Endothelial cell of umbilical vein (primary cell): Measurements from ENCODE around the gene SS18L1. TPM values are rescaled to one million over a fixed set of nuclear protein-coding genes. Genes with fewer than 3 reads are reported as not detected.

Source experiments
- BruUV-seq: library from RNA; stranded (reverse); fragments of 400-500 nt; replicated peaks from 2 replicates; lab custom pipeline; 2021; lab: Mats Ljungman, UMichigan
- CTCF ChIA-PET: fragments of 300-600, 350-600 bp; sonication (Branson Sonifier 250); formaldehyde crosslinking; loops from one replicate; lab custom pipeline; 2021; ENCODE audit warnings: antibody characterized with exemption, inconsistent platforms; lab: Charles Lee
- POLR2A ChIA-PET: fragments of 300-600, 350-600 bp; sonication (Branson Sonifier 250); formaldehyde crosslinking; loops from one replicate; lab custom pipeline; 2021; ENCODE audit warnings: antibody characterized with exemption, inconsistent platforms; lab: Charles Lee
- DNase-seq: peaks from one replicate; pipeline ENCODE4 v3.0.0-alpha.2; 2011; ENCODE audit warnings: low read depth, low spot score
- FAIRE-seq: peaks from 2 replicates; lab custom pipeline; 2011; peaks lifted over from hg19 to GRCh38; lab: Jason Lieb, UNC
- H2AFZ ChIP-seq: 2 replicates; pipeline ENCODE4 v1.6.0; 2012; ENCODE audit warnings: low read depth, low read length, control low read depth, inconsistent platforms
- H3K27ac ChIP-seq: 2 replicates; pipeline ENCODE4 v1.5.1; 2011; ENCODE audit warnings: low read depth, mild to moderate bottlenecking, control low read depth, low read length, moderate library complexity; ENCODE audit not compliant: insufficient read depth
- H3K27me3 ChIP-seq, 2 experiments: 2 replicates each; pipeline versions ENCODE4 v1.6.0 to v1.6.1; 2011; ENCODE audit warnings: low read length in 2 of 2, mixed read lengths in 1 of 2; ENCODE audit not compliant: control insufficient read depth in 2 of 2, insufficient read depth in 2 of 2
- H3K36me3 ChIP-seq, 2 experiments: 2 replicates in 1 of 2; 3 replicates in 1 of 2; pipeline ENCODE4 v1.5.1; 2011; ENCODE audit warnings: low read length in 2 of 2, mild to moderate bottlenecking in 1 of 2, moderate library complexity in 1 of 2; ENCODE audit not compliant: control insufficient read depth in 2 of 2, insufficient read depth in 2 of 2; ENCODE audit errors: extremely low read depth in 1 of 2
- H3K4me1 ChIP-seq: 3 replicates; pipeline ENCODE4 v1.5.1; 2011; ENCODE audit warnings: mild to moderate bottlenecking, low read length; ENCODE audit not compliant: control insufficient read depth, insufficient read depth; ENCODE audit errors: extremely low read depth
- H3K4me2 ChIP-seq: 2 replicates; pipeline ENCODE4 v1.6.1; 2011; ENCODE audit warnings: low read length, control low read depth, mixed read lengths; ENCODE audit not compliant: insufficient read depth
- H3K4me3 ChIP-seq, 3 experiments: fragments of 200-600 bp in 1 of 3; sonication (generic), shearing (Covaris generic) in 1 of 3; replicated peaks in 1 of 3; 2 replicates each; pipeline ENCODE4 v1.5.1; 2011 to 2016; ENCODE audit warnings: control low read depth in 3 of 3, low read length in 3 of 3, mild to moderate bottlenecking in 2 of 3, inconsistent platforms in 1 of 3, low read depth in 1 of 3, moderate library complexity in 1 of 3; ENCODE audit not compliant: insufficient read depth in 1 of 3
- H3K79me2 ChIP-seq: 2 replicates; pipeline ENCODE4 v1.6.0; 2012; ENCODE audit warnings: low read length, inconsistent platforms; ENCODE audit not compliant: control insufficient read depth, insufficient read depth
- H3K9ac ChIP-seq: replicated peaks from 2 replicates; pipeline ENCODE3; 2011; ENCODE audit warnings: low read length, control low read depth; ENCODE audit not compliant: insufficient read depth; ENCODE audit errors: extremely low read depth
- H3K9me1 ChIP-seq: replicated peaks from 3 replicates; pipeline ENCODE4 v1.6.0; 2011; ENCODE audit warnings: mild to moderate bottlenecking, low read length; ENCODE audit not compliant: control insufficient read depth, insufficient read depth; ENCODE audit errors: extremely low read depth
- H3K9me3 ChIP-seq: replicated peaks from 2 replicates; pipeline ENCODE4 v1.5.1; 2012; ENCODE audit warnings: low read length, inconsistent platforms; ENCODE audit not compliant: control insufficient read depth, insufficient read depth
- H4K20me1 ChIP-seq: replicated peaks from 2 replicates; pipeline ENCODE3; 2011; ENCODE audit warnings: mild to moderate bottlenecking, low read length; ENCODE audit not compliant: control insufficient read depth, insufficient read depth; ENCODE audit errors: extremely low read depth
- CTCF ChIP-seq, 2 donors: IDR thresholded peaks; 1 replicate in 1 of 2; 2 replicates in 1 of 2; pipeline ENCODE4 v1.5.1; 2011; ENCODE audit warnings: low read length in 2 of 2, mild to moderate bottlenecking in 2 of 2, moderate library complexity in 2 of 2, control low read depth in 1 of 2, inconsistent platforms in 1 of 2, low read depth in 1 of 2; ENCODE audit not compliant: insufficient read depth in 1 of 2; ENCODE audit errors: extremely low read depth in 1 of 2
- EZH2 ChIP-seq: IDR thresholded peaks from 2 replicates; pipeline ENCODE4 v1.6.1; 2012; ENCODE audit warnings: borderline replicate concordance, low read depth, mild to moderate bottlenecking, moderate library complexity, low read length, inconsistent platforms; ENCODE audit not compliant: severe bottlenecking
- FOS ChIP-seq: IDR thresholded peaks from 2 replicates; pipeline ENCODE4 v1.6.1; 2011; ENCODE audit warnings: mild to moderate bottlenecking, low read length, moderate library complexity, borderline replicate concordance; ENCODE audit not compliant: insufficient read depth
- GATA2 ChIP-seq: IDR thresholded peaks from 2 replicates; pipeline ENCODE4 v1.7.0; 2011; ENCODE audit warnings: low read depth, mild to moderate bottlenecking, moderate library complexity, mixed read lengths, low read length; ENCODE audit not compliant: insufficient read length, insufficient read depth
- MAX ChIP-seq: IDR thresholded peaks from 2 replicates; pipeline ENCODE4 v1.6.1; 2011; ENCODE audit not compliant: insufficient read depth, insufficient read length
- MYC ChIP-seq: IDR thresholded peaks from one replicate; pipeline ENCODE4 v1.6.1; 2011; ENCODE audit warnings: mild to moderate bottlenecking, low read depth, low read length
- POLR2A ChIP-seq: IDR thresholded peaks from 2 replicates; pipeline ENCODE4 v1.6.1; 2012; ENCODE audit warnings: low read depth, mild to moderate bottlenecking, control low read depth, low read length
- POLR2AphosphoS5 ChIP-seq: IDR thresholded peaks from 2 replicates; pipeline ENCODE4 v1.6.1; 2012; ENCODE audit warnings: low read depth, mild to moderate bottlenecking, control low read depth, low read length, moderate library complexity; ENCODE audit not compliant: insufficient read depth
- dilution Hi-C: fragments of 300-500 bp; cut with MboI; formaldehyde crosslinking; loops from one replicate; pipeline ENCODE4 v1.15.0; 2019; ENCODE audit warnings: low sequenced_read_pairs; ENCODE audit not compliant: extremely low pct_ligation_motif_present
- intact Hi-C: fragments of 100-400 bp; cut with micrococcal nuclease; formaldehyde crosslinking; loops from one replicate; pipeline ENCODE4 v1.10.0; 2022
- polyA plus RNA-seq, 4 experiments: library from polyadenylated mRNA; depleted of rRNA in 3 of 4; stranded (reverse) in 3 of 4; unstranded in 1 of 4; fragments of >200 nt; gene quantifications; 2 replicates each; pipeline versions ENCODE4 v1.2.1 to v1.2.3, GENCODE V29; 2011 to 2012; ENCODE audit warnings: missing spikeins in 1 of 4
- total RNA-seq: library from RNA; stranded (reverse); gene quantifications from 2 replicates; pipeline ENCODE4 v1.2.3, GENCODE V29; 2021

The SS18L1 gene
- total and polyA plus RNA-seq, 2 donors (not counting 3 experiments of a cell fraction or from before 2014, with no cell fraction given): 15.4 to 21.7 TPM

GRCh38 chr20:62216636-62217566 is 73.3 kb downstream of the SS18L1 start:
- no peak overlapping the region for H3K9ac ChIP-seq
- H3K79me2 ChIP-seq: no peaks in the 10 kb centered on the region
- H3K4me2 ChIP-seq: no peak overlapping the region
- CTCF ChIA-PET: no interaction called here
- H4K20me1 ChIP-seq: no peaks in the 10 kb centered on the region
- no TSS peak for BruUV-seq
- FAIRE-seq: no peak
- H3K27ac ChIP-seq: no peak overlapping the region
- no peaks in the 10 kb centered on the region for H3K36me3 ChIP-seq
- TF ChIP-seq MYC (no peak), MAX (no peak), POLR2AphosphoS5 (no peak), CTCF (IDR thresholded peaks at IDR 0.05; ENCODE audit: extremely low read depth in 1 of 2, insufficient read depth in 1 of 2, low read depth in 1 of 2, low read length in 2 of 2) (no peak), POLR2A (no peak), EZH2 (no peak), GATA2 (no peak), FOS (no peak)
- H3K4me1 ChIP-seq: peaks cover 3% of the 10 kb centered on the region
- no peak overlapping the region for H3K4me3 ChIP-seq
- H3K27me3 ChIP-seq: peaks cover 31 to 35% of the 10 kb centered on the region in 2 experiments
- no peaks in the 10 kb centered on the region for H3K9me1 ChIP-seq
- dilution Hi-C loops (no loop called here), intact Hi-C loops (no loop called here)
- POLR2A ChIA-PET: no interaction called here
- H2AFZ ChIP-seq: no peak overlapping the region
- no peak for DNase-seq
- no peaks in the 10 kb centered on the region for H3K9me3 ChIP-seq
